Liver (tissue), 3 donors: ENCODE measurements around the gene ATP10B.

Source experiments
- EGR1 ChIP-seq, 2 donors: IDR thresholded peaks; 2 replicates each; pipeline ENCODE4 v1.6.1; 2016 to 2018; ENCODE audit warnings: antibody characterized with exemption in 2 of 2, low read depth in 2 of 2
- FOXA2 ChIP-seq: IDR thresholded peaks from 2 replicates; pipeline ENCODE4 v1.6.1; 2016; ENCODE audit warnings: antibody characterized with exemption
- REST ChIP-seq: IDR thresholded peaks from 2 replicates; pipeline ENCODE4 v1.6.1; 2016; ENCODE audit warnings: antibody characterized with exemption, mild to moderate bottlenecking
- TAF1 ChIP-seq: conservative IDR thresholded peaks from 2 replicates; pipeline ENCODE4 v1.6.1; 2016; ENCODE audit warnings: antibody characterized with exemption, mild to moderate bottlenecking
- TF ChIP-seq, protein P1 (sequence below): IDR thresholded peaks from 2 replicates; pipeline ENCODE4 v1.6.1; 2016; ENCODE audit warnings: antibody characterized with exemption
- TF ChIP-seq, protein P2 (sequence below): fragments of 150-350 bp; IDR thresholded peaks from 2 replicates; pipeline ENCODE4 v1.5.1; 2017; ENCODE audit warnings: improper control_type of control experiment, low read depth, low read length; ENCODE audit not compliant: missing input control
- donor health status: healthy.
- donor health status: healthy.

GRCh38 chr5:160797020-160797419, 55.0 kb downstream of the ATP10B start:
- TF ChIP-seq EGR1 (IDR thresholded peaks at IDR 0.05; ENCODE audit: low read depth in 2 of 2) (no peak), TAF1 (no peak), FOXA2 (no peak), REST (no peak)
- TF ChIP-seq, protein P1, sequence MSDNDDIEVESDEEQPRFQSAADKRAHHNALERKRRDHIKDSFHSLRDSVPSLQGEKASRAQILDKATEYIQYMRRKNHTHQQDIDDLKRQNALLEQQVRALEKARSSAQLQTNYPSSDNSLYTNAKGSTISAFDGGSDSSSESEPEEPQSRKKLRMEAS = no peak
- TF ChIP-seq, protein P2, sequence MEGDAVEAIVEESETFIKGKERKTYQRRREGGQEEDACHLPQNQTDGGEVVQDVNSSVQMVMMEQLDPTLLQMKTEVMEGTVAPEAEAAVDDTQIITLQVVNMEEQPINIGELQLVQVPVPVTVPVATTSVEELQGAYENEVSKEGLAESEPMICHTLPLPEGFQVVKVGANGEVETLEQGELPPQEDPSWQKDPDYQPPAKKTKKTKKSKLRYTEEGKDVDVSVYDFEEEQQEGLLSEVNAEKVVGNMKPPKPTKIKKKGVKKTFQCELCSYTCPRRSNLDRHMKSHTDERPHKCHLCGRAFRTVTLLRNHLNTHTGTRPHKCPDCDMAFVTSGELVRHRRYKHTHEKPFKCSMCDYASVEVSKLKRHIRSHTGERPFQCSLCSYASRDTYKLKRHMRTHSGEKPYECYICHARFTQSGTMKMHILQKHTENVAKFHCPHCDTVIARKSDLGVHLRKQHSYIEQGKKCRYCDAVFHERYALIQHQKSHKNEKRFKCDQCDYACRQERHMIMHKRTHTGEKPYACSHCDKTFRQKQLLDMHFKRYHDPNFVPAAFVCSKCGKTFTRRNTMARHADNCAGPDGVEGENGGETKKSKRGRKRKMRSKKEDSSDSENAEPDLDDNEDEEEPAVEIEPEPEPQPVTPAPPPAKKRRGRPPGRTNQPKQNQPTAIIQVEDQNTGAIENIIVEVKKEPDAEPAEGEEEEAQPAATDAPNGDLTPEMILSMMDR = no peak
